GM18526 (cell line): ENCODE measurements around the gene MRPS17.

Source experiments
- POLR2A ChIP-seq: IDR thresholded peaks from 3 replicates; pipeline ENCODE4 v1.6.1; 2011; ENCODE audit not compliant: insufficient read length; ENCODE audit errors: extremely low read depth

MRPS17 gene

DNA sequence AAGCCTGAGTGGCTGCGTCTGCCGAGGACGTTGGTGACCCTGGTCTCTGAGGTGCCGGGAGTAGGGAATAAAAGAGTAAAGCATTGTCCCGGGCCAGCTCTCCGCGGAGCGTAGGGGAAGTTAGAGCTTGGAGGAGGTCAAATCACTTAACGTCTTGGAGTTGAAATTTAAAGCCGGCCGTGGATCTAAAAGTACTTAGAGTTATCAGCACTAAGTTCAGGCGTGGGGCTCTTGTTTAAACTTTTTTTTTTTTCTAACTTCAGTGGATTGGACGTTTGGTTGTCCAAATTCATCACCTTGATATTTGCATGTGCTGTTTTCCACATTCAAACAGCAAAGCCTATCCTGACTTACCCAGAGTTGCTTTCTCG is 13.4 kb downstream of the MRPS17 start:
- no peak for TF ChIP-seq POLR2A

DNA sequence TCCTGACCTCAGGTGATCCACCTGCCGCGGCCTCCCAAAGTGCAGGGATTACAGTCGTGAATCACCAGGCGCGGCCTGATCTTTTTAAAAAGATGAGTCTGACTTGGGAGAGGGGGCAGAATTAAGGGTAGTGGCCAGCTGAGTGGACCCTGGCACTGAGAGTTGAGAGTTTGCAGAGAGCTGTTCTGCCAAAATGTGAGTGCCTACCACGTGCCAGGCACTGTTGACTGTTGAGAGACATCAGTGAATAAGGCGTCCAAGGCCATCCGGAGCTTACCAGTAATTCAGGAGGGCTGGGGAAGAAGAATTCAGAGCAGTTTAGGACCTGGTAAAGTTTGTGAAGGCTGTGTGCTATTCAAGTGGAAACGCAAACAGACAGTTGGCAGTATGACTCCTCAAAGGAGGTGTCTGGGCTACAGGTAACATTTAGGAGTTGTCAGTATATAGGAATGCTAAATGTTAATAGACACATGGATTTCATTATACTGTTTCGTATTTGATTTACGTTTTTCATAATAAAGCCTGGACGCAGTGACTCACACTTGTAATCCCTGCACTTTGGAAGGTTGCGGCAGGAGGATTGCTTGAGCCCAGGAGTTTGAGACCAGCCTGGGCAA is 14.2 kb downstream of the MRPS17 start:
- TF ChIP-seq POLR2A, result no peak

DNA sequence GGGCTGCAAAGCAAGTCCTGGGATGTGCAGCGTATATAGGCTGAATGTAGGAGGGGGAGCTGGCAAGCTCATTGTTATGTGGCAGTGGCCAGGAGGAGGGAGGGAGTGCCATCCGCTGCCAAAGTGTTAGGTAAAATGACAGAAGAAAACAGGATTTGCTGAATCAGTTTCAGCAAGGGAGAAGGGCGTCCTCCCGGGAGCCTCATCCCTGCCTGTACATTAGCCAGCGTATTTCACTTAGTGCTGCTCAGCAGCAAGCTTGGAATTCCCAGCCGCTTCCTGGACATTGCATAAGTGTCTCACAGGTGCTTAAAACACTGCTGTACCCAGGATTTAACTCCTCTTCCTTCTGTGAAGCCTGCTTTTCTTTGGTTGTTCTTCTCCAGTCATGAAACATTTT is 15.2 kb downstream of the MRPS17 start:
- TF ChIP-seq POLR2A, result no peak

DNA sequence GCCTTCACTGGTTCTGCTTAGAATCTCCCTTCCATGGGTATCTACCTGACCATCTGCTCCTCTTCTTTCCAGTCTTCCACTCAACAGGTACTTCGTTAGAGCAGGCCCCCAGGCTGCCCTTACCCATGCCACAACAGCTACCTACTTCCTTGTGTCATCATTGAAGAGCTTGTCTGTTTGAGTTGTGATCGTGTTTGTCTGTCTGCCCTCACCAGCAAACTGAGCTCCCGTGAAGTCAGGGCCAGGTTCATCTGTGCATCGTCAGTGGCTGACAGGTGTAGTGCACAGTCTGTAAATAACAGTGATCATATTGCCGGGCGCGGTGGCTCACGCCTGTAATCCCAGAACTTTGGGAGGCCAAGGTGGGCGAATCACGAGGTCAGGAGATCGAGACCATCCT is 17.7 kb downstream of the MRPS17 start:
- no peak for TF ChIP-seq POLR2A

DNA sequence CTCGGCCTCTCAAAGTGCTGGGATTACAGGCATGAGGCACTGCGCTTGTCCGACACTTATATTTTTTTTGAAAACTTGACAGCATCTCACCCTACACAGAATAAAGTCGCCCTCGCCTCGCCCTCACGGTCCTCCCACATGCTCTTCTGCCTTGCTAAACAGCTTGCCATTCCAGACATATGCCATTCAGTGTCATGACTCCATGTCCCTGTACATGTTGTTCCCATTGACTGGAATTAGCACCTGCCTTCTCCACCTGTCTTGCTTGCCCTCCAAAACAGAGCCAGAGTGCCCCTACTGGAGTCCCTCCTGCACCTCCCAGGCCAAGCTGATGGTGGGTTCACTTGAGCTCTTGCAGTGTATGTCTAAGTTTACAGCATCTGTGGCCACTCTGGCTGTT is 18.9 kb downstream of the MRPS17 start:
- TF ChIP-seq POLR2A, result no peak

DNA sequence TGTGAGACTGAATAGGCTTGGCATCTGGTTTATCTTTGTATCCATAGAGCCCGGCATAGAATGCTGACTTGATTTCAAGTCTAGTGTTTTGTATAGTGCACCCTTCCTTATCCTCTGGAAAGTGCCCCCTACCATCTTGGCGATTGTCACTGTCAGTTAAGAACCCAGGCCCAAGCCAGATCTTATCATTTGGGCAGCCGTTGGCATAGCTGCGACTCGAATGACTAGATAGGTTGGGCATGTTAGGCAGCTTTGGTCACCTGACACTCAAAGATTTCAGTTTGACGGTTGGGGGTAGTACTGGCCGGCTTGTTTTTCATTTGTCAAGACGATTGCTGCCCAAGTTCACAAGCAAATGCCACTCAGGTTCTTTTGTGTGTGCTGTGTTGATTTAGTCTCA is 19.3 kb downstream of the MRPS17 start:
- no peak for TF ChIP-seq POLR2A

DNA sequence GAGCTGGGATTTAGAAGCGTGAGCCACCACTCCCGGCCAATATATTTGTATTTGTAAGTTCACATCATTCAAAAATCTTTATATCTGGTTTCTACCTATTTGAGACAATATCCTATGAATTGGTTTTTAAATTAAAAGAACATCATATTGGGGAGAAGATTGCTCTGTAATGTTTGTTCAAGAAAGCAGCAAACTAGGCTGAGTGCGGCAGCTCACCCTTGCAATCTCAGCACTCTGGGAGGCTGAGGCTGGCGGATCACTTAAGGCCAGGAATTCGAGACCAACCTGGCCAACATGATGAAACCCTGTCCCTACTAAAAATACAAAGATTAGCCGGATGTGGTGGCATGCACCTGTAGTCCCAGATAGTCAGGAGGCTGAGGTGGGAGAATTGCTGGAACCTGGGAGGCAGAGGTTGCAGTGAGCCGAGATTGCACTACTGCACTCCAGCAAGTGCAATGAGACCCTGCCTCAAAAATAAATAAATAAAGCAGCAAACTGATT is 22.1 kb downstream of the MRPS17 start:
- TF ChIP-seq POLR2A, result no peak

DNA sequence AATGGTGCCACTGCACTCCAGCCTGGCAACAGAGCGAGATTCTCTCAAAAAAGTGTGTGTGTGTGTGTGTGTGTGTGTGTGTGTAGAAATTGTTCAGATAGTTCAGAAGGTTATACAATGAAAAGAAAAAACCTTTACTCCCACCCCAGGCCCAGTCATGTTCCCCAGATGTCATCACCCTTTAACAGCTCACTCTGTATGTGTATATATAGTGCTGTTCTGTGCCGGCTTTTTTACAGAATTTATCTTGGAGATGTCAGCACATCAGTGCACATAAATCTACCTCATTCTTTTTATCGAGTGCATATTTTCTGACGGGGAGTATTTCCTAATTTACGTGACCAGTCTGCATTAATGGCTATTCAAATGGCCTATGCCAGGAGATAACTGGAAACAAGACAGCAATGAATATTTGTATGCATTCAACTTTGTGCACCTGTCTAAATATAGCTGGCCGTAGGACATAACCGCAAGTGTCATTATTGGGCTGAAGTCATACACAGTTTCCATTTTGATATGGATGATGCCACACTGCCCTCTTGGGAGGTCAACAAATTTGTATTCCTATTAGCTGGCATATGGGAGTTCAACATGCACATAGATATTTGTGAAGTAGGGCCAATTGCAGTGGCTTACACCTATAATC is 24.4 kb downstream of the MRPS17 start:
- no peak for TF ChIP-seq POLR2A

DNA sequence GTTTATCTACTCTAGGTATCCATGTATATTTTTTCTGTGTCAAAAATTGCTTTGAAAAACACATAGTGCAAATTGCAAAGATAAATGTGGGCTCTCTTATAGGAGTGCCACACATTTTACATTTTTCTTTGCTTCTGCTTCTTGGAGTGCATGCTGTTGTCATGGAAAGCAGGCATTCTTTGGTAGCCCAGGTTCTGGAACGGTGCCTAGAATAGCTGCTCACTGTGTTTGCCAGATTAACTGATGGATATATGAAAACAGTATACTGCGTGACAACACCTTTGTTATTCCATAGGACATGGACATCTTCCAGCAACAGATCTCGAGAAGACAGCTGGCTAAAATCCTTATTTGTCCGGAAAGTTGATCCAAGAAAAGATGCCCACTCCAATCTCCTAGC is 26.2 kb downstream of the MRPS17 start:
- TF ChIP-seq POLR2A, result no peak

DNA sequence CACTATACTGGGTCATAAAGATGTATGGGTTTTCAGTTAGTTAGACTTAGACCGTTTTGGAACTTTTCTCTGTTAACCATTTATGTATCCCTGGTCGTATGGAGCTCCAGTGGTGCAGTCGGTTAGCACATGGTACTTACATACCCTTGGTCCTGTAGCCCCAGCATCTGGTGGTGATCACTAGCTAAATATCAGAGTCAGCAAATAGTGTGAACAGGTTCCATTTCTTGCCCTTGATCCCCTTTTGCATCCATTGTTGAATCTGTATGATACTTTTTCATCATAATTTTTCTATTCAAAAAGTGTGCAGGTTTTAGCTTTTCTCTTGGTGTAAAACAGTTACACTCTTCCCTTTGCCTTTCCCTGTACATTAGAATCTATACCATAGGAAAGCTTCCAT is 28.6 kb downstream of the MRPS17 start:
- no peak for TF ChIP-seq POLR2A

DNA sequence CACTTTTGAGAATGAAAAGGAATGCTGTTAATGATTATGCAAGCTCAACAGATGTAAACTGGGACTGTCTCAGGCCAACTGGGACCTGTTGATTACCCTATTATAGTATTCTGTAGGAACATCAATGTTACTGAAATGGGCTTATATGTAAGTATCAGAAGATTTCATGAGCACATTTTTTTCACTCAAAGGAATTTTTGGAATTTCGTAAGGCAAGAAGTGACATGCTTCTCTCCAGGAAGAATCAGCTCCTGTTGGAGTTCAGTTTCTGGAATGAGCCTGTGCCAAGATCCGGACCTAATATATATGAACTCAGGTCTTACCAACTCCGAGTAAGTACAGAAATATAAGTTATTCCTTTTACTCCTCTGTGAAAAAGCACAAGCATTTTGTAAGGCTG is 31.9 kb downstream of the MRPS17 start:
- TF ChIP-seq POLR2A, result no peak

DNA sequence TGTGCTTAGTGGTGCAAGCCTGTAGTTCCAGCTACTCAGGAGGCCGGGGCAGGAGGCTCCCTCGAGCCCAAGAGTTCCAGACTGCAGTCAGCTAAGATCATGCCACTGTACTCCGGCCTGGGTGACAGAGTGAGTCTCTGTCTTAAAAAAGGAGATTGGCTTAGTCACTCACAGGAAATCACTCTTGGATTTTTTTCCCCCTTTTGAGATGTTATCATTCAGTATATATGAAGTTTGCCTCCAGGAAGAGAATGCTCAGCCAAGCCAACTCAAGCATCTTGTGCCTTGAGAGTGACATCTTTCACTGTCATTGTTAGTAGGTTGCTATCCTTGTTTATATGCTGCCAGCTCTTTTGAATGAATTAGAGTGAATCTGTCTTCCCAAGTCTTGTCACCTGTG is 40.7 kb downstream of the MRPS17 start:
- TF ChIP-seq POLR2A, result no peak

DNA sequence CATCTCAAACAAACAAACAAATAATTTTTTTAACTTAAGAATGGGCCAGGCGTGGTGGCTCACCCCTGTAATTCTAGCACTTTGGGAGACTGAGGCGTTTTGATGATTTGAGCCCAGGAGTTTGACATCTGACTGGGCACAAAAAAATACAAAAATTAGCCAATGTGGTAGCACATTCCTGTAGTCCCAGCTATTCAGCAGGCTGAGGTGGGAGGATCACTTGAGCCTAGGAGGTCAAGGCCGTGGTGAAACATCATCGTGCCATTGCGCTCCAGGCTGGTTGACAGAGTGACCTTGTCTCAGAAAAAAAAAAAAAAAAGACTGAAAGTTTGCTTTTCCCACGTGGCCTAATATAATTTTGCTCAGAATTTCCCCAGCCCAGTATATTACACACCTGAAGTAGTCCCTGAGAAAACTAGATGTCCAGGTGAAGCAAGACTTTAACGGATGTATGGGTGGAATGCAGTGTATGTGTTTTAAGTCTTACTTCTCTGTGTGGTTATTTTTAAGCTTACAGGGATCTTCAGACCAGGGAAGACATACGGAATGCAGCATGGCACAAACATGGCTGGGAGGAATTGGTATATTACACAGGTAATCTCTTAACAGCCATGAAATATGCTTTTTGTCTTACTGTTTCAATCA is 45.3 kb downstream of the MRPS17 start:
- no peak for TF ChIP-seq POLR2A

DNA sequence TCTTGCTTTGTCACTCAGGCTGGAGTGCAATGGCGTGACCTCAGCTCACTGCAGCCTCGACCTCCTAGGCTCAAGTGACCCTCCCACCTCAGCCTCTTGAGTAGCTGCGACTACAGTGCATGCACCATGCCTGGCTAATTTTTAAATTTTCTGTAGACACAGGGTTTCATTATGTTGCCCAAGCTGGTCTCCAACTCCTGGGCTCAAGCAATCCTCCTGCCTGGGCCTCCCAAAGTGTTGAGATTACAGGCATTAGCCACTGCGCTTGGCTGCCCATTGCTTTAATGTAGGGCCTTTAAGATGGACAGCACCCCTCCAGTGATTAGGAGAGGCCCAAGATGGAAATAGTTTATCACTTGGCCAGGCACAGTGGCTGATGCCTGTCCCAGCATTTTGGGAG is 52.1 kb downstream of the MRPS17 start:
- no peak for TF ChIP-seq POLR2A
